HG02759 (cell line): ENCODE measurements around the gene GLIS1.

Source experiments
- ATAC-seq: cut with Tn5 transposase; IDR thresholded peaks from one replicate; pipeline ENCODE4 v1.9.1; 2021; ENCODE audit warnings: mild to moderate bottlenecking, moderate library complexity; ENCODE audit not compliant: unreplicated experiment

GLIS1 gene

GRCh38 chr1:53539711-53540603 is 199.0 kb downstream of the GLIS1 start:
- ATAC-seq, result no peak

- ATAC-seq, result no peak
Observed at GRCh38 chr1:53539226-53539625, 199.7 kb downstream of the GLIS1 start.

GRCh38 chr1:53536606-53537005 is 202.4 kb downstream of the GLIS1 start:
- ATAC-seq, result no peak

- no peak for ATAC-seq
Observed at GRCh38 chr1:53535846-53536245, 203.1 kb downstream of the GLIS1 start.

- ATAC-seq, result no peak
Observed at GRCh38 chr1:53535226-53535625, 203.7 kb downstream of the GLIS1 start.

- ATAC-seq, result no peak
Observed at GRCh38 chr1:53532912-53533311, 206.1 kb downstream of the GLIS1 start.

GRCh38 chr1:53532377-53532776 is 206.6 kb downstream of the GLIS1 start:
- no peak for ATAC-seq

GRCh38 chr1:53530550-53530949 is 208.4 kb downstream of the GLIS1 start:
- no peak for ATAC-seq

GRCh38 chr1:53529555-53529954 is 209.4 kb downstream of the GLIS1 start:
- ATAC-seq, result no peak

- ATAC-seq, result no peak
Observed at GRCh38 chr1:53527368-53527767, 211.6 kb downstream of the GLIS1 start.

GRCh38 chr1:53526451-53527101 is 212.4 kb downstream of the GLIS1 start:
- no peak for ATAC-seq

GRCh38 chr1:53525595-53525994 is 213.4 kb downstream of the GLIS1 start:
- ATAC-seq, result no peak

- no peak for ATAC-seq
Observed at GRCh38 chr1:53524428-53525375, 214.3 kb downstream of the GLIS1 start.

GRCh38 chr1:53521924-53522552 is 216.9 kb downstream of the GLIS1 start:
- ATAC-seq, result no peak

GRCh38 chr1:53520481-53520880 is 218.5 kb downstream of the GLIS1 start:
- no peak for ATAC-seq

GRCh38 chr1:53519421-53519820 is 219.5 kb downstream of the GLIS1 start:
- no peak for ATAC-seq

GRCh38 chr1:53518775-53519174 is 220.2 kb downstream of the GLIS1 start:
- ATAC-seq, result no peak

- ATAC-seq, result no peak
Observed at GRCh38 chr1:53517821-53518352, 221.1 kb downstream of the GLIS1 start.

GRCh38 chr1:53517109-53517508 is 221.9 kb downstream of the GLIS1 start:
- no peak for ATAC-seq

- ATAC-seq, result no peak
Observed at GRCh38 chr1:53516181-53516580, 222.8 kb downstream of the GLIS1 start.
